Putamen (tissue), 1 donor: Measurements from ENCODE around the gene MED16.
"Not testable (repeated sequence)": the region's sequence is repeated elsewhere in the genome, so short reads cannot be mapped to it uniquely, and the experiment has no call there.

ENCODE experiments used
- DNase-seq: peaks from one replicate; pipeline ENCODE4 v3.0.0-alpha.2; 2016; ENCODE audit warnings: low spot score

Gene MED16

GRCh38 chr19:827710-828321 is 65.2 kb downstream of the MED16 start, which contains the start of gene AZU1:
TSS of gene AZU1 (plus strand) at chr19:827837. CDS start at chr19:827847, 10 bp downstream.
- DNase-seq = no peak

- DNase-seq = no peak
Observed at GRCh38 chr19:827314-827709, 65.7 kb downstream of the MED16 start.

GRCh38 chr19:825897-826644 is 66.9 kb downstream of the MED16 start:
- no peak for DNase-seq

GRCh38 chr19:824885-825284 is 68.1 kb downstream of the MED16 start:
- no peak for DNase-seq

GRCh38 chr19:823565-824121 is 69.3 kb downstream of the MED16 start:
- no peak for DNase-seq

- DNase-seq = no peak
Observed at GRCh38 chr19:821825-822503, 71.0 kb downstream of the MED16 start, which contains the start of gene PLPPR3. TSS of gene PLPPR3 (minus strand) at chr19:821955. CDS start at chr19:821559, 396 bp downstream.

- DNase-seq = no peak
Observed at GRCh38 chr19:821231-821824, 71.7 kb downstream of the MED16 start.

GRCh38 chr19:820212-820611 is 72.8 kb downstream of the MED16 start:
- DNase-seq = not testable (repeated sequence)
